ENCODE data around the gene PLGRKT.
"Not testable (repeated sequence)": the region's sequence is repeated elsewhere in the genome, so short reads cannot be mapped to it uniquely, and the experiment has no call there.

Gene PLGRKT

GRCh38 chr9:5354184-5354583 is 83.5 kb downstream of the PLGRKT start:
- Histone ChIP-seq H3K4me1 (ENCODE audit: insufficient read depth, insufficient read length) (no peaks in the 10 kb centered on the region), H3K36me3 (ENCODE audit: insufficient read depth, insufficient read length, low read length) (no peaks in the 10 kb centered on the region), H3K27me3 (ENCODE audit: insufficient read depth, insufficient read length) (no peaks in the 10 kb centered on the region), H3K9me3 (ENCODE audit: insufficient read depth, low read length) (peaks cover 4% of the 10 kb centered on the region; the same call in 1 of the 2 replicates), H3K9ac (ENCODE audit: insufficient read length, low read depth) (no peak overlapping the region), H3K4me3 (ENCODE audit: insufficient read length, low read depth) (no peak overlapping the region)
- DNase-seq (ENCODE audit: low read depth, low spot score), result no peak
- TF ChIP-seq ZNF274 (IDR thresholded peaks at IDR 0.05; ENCODE audit: low read depth, low read length) (no peak), YY1 (IDR thresholded peaks at IDR 0.05; ENCODE audit: insufficient read depth, insufficient read length) (no peak), SUZ12 (IDR thresholded peaks at IDR 0.05; ENCODE audit: extremely low read depth, insufficient read depth, insufficient read length) (no peak)

DNA sequence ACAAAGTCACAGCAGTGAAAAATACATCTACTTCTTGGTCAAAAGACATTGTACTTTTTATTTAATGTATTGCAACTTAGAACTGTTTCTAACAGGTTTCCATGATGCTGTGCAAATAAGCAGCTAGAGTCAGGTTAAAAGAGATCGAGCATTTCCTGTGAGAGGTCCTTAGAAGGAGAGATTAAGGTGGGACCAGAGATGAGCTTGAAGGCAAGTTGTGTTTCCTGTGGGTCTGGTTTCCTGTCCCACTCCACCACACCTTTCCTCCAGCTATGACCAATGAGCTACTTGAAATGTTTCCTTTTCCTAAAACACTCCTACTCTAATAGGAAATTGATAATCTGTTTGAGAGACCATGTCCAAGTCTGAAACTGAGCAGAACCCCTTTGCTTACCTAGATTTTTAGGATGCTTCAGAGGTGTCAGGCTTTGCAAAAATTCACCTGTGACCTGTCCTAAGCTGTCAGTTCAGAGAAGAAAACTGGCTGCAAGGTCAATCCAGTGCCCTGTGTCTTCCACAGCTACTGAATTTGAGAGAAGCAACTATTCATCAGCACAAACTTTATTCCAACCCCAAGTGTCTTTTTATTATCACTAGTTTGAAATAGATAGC is 85.0 kb downstream of the PLGRKT start:
- Histone ChIP-seq H3K4me1 (ENCODE audit: insufficient read depth, insufficient read length) (no peaks in the 10 kb centered on the region), H3K36me3 (ENCODE audit: insufficient read depth, insufficient read length, low read length) (no peaks in the 10 kb centered on the region), H3K9me3 (ENCODE audit: insufficient read depth, low read length) (peaks cover 4% of the 10 kb centered on the region; the same call in 1 of the 2 replicates), H3K4me3 (ENCODE audit: insufficient read length, low read depth) (no peak overlapping the region), H3K9ac (ENCODE audit: insufficient read length, low read depth) (no peak overlapping the region), H3K27me3 (ENCODE audit: insufficient read depth, insufficient read length) (no peaks in the 10 kb centered on the region)
- no peak for DNase-seq (ENCODE audit: low read depth, low spot score)
- TF ChIP-seq SUZ12 (IDR thresholded peaks at IDR 0.05; ENCODE audit: extremely low read depth, insufficient read depth, insufficient read length) (no peak), ZNF274 (IDR thresholded peaks at IDR 0.05; ENCODE audit: low read depth, low read length) (no peak), YY1 (IDR thresholded peaks at IDR 0.05; ENCODE audit: insufficient read depth, insufficient read length) (no peak)

DNA sequence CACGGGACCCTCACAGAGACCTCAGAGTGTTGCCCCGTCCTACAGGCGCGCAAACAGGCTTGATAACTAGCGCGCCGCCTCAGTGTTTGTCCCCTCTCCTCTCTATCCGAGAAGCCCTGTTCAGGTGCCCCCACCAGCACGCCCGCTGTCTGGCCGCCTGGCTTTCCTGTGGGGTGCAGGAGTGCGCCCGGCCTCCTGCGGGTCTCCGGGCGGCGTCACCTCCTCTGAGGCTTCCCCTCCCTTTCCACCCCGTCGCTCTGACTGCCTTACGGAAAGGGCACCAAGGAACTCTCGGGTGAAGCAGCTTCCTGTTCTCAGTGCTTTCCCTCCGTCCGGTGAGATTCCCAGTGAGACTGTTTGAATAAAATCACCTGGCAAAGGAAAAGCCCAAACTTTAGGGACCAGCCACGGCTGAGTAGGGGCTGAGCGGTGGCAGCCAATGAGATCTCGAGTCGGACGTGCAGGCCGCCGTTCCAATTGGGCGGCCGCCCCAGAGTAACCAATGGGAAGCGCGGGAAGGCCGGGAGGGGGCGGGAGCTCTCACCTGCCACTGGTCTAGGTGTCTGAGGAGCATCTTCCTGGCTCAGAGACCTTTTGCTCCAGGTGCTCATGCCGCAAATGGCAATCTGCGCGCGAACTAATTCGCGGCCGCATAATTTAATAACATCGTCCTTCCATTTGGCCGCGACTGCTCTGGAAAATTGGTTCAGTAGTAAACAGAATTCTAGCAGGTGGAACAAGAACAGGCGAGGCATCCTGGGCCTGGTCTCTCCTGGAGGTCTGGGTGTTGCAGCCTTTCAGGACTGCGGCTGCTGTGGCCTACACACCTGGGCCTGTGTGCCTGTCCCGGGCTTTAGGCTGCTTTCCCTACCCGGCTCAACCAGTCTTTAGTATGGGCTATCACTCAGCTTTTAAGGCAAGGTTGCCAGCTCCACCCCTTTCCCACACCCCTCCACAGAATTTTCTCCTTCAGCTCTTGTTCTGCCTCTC is 98.4 kb downstream of the PLGRKT start, which contains the start of gene RLN1:
Gene RLN1, minus strand, starts transcription at position 885 of the 990 bp plus-strand sequence. Its CDS starts 130 bp downstream, at position 755.
- not testable (repeated sequence) for H3K4me3 ChIP-seq (ENCODE audit: insufficient read length, low read depth); H3K36me3 ChIP-seq (ENCODE audit: insufficient read depth, insufficient read length, low read length); H3K9me3 ChIP-seq (ENCODE audit: insufficient read depth, low read length); DNase-seq (ENCODE audit: low read depth, low spot score); H3K9ac ChIP-seq (ENCODE audit: insufficient read length, low read depth); H3K4me1 ChIP-seq (ENCODE audit: insufficient read depth, insufficient read length); H3K27me3 ChIP-seq (ENCODE audit: insufficient read depth, insufficient read length)

GRCh38 chr9:5336688-5337087 is 101.0 kb downstream of the PLGRKT start:
- H3K9ac ChIP-seq (ENCODE audit: insufficient read length, low read depth), result no peak overlapping the region
- H3K9me3 ChIP-seq (ENCODE audit: insufficient read depth, low read length), result no peaks in the 10 kb centered on the region
- no peaks in the 10 kb centered on the region for H3K27me3 ChIP-seq (ENCODE audit: insufficient read depth, insufficient read length)
- H3K4me1 ChIP-seq (ENCODE audit: insufficient read depth, insufficient read length), result no peaks in the 10 kb centered on the region
- H3K4me3 ChIP-seq (ENCODE audit: insufficient read length, low read depth), result no peak overlapping the region
- no peaks in the 10 kb centered on the region for H3K36me3 ChIP-seq (ENCODE audit: insufficient read depth, insufficient read length, low read length)
- TF ChIP-seq ZNF274 (IDR thresholded peaks at IDR 0.05; ENCODE audit: low read depth, low read length), result no peak
- TF ChIP-seq SUZ12 (IDR thresholded peaks at IDR 0.05; ENCODE audit: extremely low read depth, insufficient read depth, insufficient read length), result no peak
- TF ChIP-seq YY1 (IDR thresholded peaks at IDR 0.05; ENCODE audit: insufficient read depth, insufficient read length), result no peak
- no peak for DNase-seq (ENCODE audit: low read depth, low spot score)

- not testable (repeated sequence) for H3K4me3 ChIP-seq (ENCODE audit: insufficient read length, low read depth); H3K27me3 ChIP-seq (ENCODE audit: insufficient read depth, insufficient read length); H3K36me3 ChIP-seq (ENCODE audit: insufficient read depth, insufficient read length, low read length); DNase-seq (ENCODE audit: low read depth, low spot score); H3K4me1 ChIP-seq (ENCODE audit: insufficient read depth, insufficient read length); H3K9ac ChIP-seq (ENCODE audit: insufficient read length, low read depth); H3K9me3 ChIP-seq (ENCODE audit: insufficient read depth, low read length)
These were observed 106.4 kb downstream of the PLGRKT start for GRCh38 chr9:5331276-5331675.

DNA sequence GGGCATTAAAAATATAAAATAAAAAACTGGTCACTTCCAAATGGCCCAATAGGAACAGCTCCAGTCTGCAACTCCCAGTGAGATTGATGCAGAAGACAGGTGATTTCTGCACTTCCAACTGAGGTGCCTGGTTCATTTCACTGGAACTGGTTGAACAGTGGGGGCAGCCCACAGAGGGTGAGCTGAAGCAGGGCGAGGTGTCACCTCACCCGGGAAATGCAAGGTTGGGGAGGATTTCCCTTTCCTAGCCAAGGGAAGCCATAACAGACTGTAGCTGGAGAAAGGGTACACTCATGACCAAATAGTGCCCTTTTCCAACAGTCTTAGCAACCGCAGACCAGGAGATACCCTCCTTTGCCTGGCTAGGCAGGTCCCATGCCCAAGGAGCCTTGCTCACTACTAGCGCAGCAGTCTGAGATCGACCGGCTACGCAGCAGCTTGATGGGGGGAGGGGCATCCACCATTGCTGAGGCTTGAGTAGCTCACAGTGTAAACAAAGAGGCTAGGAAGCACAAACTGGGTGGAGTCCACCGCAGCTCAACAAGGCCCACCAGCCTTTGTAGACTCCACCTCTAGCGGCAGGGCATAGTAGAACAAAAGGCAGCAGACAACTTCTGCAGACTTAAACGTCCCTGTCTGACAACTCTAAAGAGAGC is 110.7 kb downstream of the PLGRKT start:
- H3K4me3 ChIP-seq (ENCODE audit: insufficient read length, low read depth), result no peak overlapping the region
- no peak for TF ChIP-seq SUZ12 (IDR thresholded peaks at IDR 0.05; ENCODE audit: extremely low read depth, insufficient read depth, insufficient read length)
- no peak for TF ChIP-seq YY1 (IDR thresholded peaks at IDR 0.05; ENCODE audit: insufficient read depth, insufficient read length)
- no peak for TF ChIP-seq ZNF274 (IDR thresholded peaks at IDR 0.05; ENCODE audit: low read depth, low read length)
- peak; percentile 55 for DNase-seq (ENCODE audit: low read depth, low spot score)

GRCh38 chr9:5326187-5326586 is 111.5 kb downstream of the PLGRKT start:
- TF ChIP-seq SUZ12 (IDR thresholded peaks at IDR 0.05; ENCODE audit: extremely low read depth, insufficient read depth, insufficient read length), result no peak
- no peak for TF ChIP-seq ZNF274 (IDR thresholded peaks at IDR 0.05; ENCODE audit: low read depth, low read length)
- TF ChIP-seq YY1 (IDR thresholded peaks at IDR 0.05; ENCODE audit: insufficient read depth, insufficient read length), result no peak
- DNase-seq (ENCODE audit: low read depth, low spot score), result no peak
- Histone ChIP-seq H3K9me3 (ENCODE audit: insufficient read depth, low read length) (no peaks in the 10 kb centered on the region), H3K36me3 (ENCODE audit: insufficient read depth, insufficient read length, low read length) (no peaks in the 10 kb centered on the region), H3K4me3 (ENCODE audit: insufficient read length, low read depth) (no peak overlapping the region), H3K27me3 (ENCODE audit: insufficient read depth, insufficient read length) (no peaks in the 10 kb centered on the region), H3K9ac (ENCODE audit: insufficient read length, low read depth) (no peak overlapping the region), H3K4me1 (ENCODE audit: insufficient read depth, insufficient read length) (peaks cover 4% of the 10 kb centered on the region)

More for the DNA sequence above, 110.7 kb downstream of the PLGRKT start:
- Histone ChIP-seq H3K36me3 (ENCODE audit: insufficient read depth, insufficient read length, low read length) (no peaks in the 10 kb centered on the region), H3K9me3 (ENCODE audit: insufficient read depth, low read length) (no peaks in the 10 kb centered on the region), H3K4me1 (ENCODE audit: insufficient read depth, insufficient read length) (peaks cover 4% of the 10 kb centered on the region), H3K9ac (ENCODE audit: insufficient read length, low read depth) (peak overlapping the region; percentile 68), H3K27me3 (ENCODE audit: insufficient read depth, insufficient read length) (no peaks in the 10 kb centered on the region)

GRCh38 chr9:5321601-5322000 is 116.1 kb downstream of the PLGRKT start:
- H3K27me3 ChIP-seq (ENCODE audit: insufficient read depth, insufficient read length); H3K4me3 ChIP-seq (ENCODE audit: insufficient read length, low read depth); H3K4me1 ChIP-seq (ENCODE audit: insufficient read depth, insufficient read length); H3K9ac ChIP-seq (ENCODE audit: insufficient read length, low read depth); H3K9me3 ChIP-seq (ENCODE audit: insufficient read depth, low read length); H3K36me3 ChIP-seq (ENCODE audit: insufficient read depth, insufficient read length, low read length); DNase-seq (ENCODE audit: low read depth, low spot score): not testable (repeated sequence)

Measured in NT2/D1 (cell line).